ENCODE results near the gene GMDS.

Gene GMDS

GRCh38 chr6:2205396-2205795 lies 40.0 kb downstream of the GMDS start:
- no peak for DNase-seq (ENCODE audit: low spot score)

GRCh38 chr6:2204272-2204671 lies 41.1 kb downstream of the GMDS start:
- no peak for DNase-seq (ENCODE audit: low spot score)

GRCh38 chr6:2203264-2203663 lies 42.1 kb downstream of the GMDS start:
- DNase-seq (ENCODE audit: low spot score) = no peak

- no peak for DNase-seq (ENCODE audit: low spot score)
These were observed 47.4 kb downstream of the GMDS start for GRCh38 chr6:2197984-2198383.

GRCh38 chr6:2197177-2197671 lies 48.2 kb downstream of the GMDS start:
- DNase-seq (ENCODE audit: low spot score) = no peak

GRCh38 chr6:2196079-2196679 lies 49.2 kb downstream of the GMDS start:
- DNase-seq (ENCODE audit: low spot score) = peak; percentile 54

GRCh38 chr6:2194643-2195042 lies 50.8 kb downstream of the GMDS start:
- DNase-seq (ENCODE audit: low spot score) = no peak

GRCh38 chr6:2193931-2194330 lies 51.5 kb downstream of the GMDS start:
- DNase-seq (ENCODE audit: low spot score) = no peak

DNA sequence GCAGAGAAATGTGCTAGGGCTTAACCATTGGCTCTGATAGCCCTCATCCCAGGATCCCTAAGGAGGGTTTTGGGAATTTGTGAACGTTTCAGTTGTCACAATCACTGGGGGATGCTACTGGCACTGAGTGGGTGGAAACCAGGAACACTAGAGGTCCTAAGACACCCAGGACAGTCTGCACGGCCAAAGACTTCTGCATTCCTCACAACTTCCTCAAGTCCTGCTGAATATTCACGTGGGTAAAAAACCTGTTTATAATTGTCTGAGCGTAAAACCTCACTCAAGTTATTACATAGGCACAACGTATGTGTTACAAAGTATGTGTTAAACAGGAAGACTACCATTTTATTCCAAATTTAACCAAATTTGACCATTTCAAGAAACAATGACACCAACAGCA lies 52.4 kb downstream of the GMDS start:
- DNase-seq (ENCODE audit: low spot score) = no peak

- DNase-seq (ENCODE audit: low spot score) = no peak
These were observed 54.0 kb downstream of the GMDS start for GRCh38 chr6:2191390-2191740.

DNA sequence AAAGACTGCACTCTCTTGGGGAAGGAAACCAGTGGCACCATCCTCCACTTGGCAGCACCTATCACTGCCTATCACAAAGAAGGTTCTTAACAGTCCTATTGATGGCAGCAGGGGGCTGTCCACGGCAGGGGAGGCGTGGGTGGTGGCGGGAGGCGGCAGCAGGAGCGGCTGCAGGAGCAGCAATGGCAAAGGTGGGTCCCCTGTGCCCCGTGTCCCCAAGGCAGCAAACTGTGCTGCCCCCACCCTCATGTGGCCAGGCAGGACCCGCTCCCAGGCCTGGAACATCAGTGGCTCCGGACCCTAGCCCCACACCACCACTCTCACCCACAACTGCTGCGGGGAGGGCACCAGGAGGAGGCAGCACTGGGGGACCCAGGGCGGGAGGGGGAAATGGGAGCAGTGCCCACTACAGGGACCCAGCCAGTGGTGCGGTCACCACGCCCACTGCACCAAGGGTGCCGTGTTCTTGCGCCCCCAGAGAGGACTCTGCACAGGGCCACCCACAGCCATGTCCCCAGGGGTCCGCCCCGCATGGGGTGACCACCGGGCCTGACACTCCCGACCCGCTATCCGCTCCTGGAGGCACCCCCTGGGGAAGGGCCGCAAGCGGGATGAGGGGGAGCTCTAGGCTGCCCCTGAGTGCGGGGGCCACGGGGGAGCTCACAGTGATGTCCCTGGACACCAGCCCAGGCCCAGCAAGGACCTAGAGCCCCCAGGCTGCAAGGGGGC lies 54.6 kb downstream of the GMDS start:
- DNase-seq (ENCODE audit: low spot score) = no peak

DNA sequence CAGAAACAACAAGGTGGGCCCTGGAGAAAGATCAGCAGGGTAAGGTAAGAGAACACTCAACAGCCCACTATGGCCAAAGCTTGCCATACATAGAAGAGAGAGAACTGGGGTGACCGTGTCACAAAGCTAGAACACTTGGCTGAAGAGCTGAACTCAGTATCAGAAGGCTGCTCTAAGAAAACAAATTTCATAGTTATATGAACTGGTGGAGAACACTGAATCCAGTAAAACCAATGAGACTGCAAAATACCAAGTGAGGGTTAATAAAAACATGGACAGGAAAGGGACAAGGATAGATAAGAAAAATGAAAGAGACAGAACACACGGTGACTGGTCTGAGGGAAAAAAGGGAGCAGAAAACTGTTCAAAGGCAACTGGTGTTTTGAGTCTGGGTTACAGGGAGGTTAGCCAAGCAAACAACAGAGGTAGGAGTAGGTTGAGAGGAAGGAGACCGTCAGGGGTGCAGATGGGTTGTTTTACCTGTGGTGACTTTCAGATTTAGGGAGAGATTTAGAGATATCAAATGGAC lies 56.5 kb downstream of the GMDS start:
- DNase-seq (ENCODE audit: low spot score) = no peak

DNA sequence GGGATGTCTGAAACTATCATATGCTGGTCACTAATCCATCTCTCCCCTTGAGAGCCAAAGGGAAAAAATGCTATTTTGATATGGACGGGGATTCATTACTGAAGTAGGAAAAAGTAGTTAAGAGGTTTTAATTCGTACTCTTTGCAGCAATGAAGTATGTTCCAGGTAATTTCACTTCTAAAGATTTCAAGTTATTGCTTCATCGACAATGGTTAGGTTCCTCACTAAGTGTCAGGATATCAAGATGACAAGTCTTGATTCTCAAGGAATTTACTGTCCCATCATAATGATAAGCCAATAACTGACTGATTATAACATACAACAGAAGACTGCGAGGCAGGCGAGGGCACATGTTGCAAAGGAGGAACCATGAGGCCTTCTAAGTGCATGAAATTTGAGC lies 57.0 kb downstream of the GMDS start:
- DNase-seq (ENCODE audit: low spot score) = no peak

GRCh38 chr6:2187826-2188225 lies 57.6 kb downstream of the GMDS start:
- DNase-seq (ENCODE audit: low spot score) = no peak

- DNase-seq (ENCODE audit: low spot score) = no peak
These were observed 58.9 kb downstream of the GMDS start for GRCh38 chr6:2186516-2186915.

DNA sequence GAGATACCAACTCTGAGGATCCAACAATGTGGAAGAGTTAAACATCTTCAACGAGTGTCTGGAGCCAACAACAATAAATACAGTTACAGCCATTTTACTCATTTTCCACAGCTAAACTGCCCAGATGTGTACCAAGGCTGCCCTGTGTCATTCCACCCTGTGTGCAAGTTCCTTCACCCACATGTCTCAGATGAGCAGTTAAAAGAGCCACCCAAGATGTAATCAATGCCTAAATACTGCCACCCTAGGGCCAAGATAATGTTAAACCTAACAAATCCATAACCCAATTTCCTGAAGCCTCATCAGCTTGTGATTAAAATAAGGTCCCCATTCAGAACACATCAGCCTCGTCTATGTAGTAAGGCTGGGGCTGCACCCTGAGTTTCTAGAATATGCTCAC lies 59.9 kb downstream of the GMDS start:
- DNase-seq (ENCODE audit: low spot score) = no peak

GRCh38 chr6:2184700-2185455 lies 60.5 kb downstream of the GMDS start:
- DNase-seq (ENCODE audit: low spot score) = no peak

DNA sequence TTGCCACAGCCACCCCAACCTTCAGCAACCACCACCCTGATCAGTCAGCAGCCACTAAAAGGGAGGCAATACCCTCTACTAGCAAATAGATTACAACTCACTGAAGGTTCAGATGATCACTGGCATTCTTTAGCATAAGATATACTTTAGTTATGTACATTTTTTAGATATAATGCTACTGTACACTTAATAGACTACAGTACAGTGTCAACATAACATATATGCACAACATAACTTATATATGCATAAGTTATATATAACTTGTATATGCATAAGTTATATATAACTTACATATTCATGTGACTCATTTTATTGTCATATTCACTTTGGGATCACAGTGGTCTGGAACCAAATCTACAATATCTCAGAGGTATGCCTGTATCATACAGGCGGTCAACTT lies 61.7 kb downstream of the GMDS start:
- DNase-seq (ENCODE audit: low spot score) = no peak

GRCh38 chr6:2183246-2183645 lies 62.2 kb downstream of the GMDS start:
- DNase-seq (ENCODE audit: low spot score) = no peak

- no peak for DNase-seq (ENCODE audit: low spot score)
These were observed 63.2 kb downstream of the GMDS start for GRCh38 chr6:2182251-2182650.

GRCh38 chr6:2181567-2181966 lies 63.8 kb downstream of the GMDS start:
- DNase-seq (ENCODE audit: low spot score) = no peak

DNA sequence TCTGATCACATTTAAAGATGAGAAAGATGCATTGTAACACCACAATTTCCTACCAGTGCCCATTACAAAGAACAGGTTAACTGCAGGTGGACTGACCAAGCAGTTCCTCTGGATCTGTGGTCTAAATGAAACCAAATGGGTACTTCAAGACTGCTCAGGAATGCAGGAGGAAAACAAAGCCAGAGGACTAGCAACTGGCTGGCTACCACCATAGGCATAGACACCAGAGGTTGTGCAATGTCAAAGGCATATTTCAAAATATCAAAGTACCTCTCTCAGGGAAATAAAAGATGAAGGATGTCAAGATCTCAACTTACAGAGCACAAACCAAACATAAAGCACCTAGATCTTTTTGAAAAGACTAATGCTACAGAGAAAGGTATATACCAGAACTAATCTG lies 65.5 kb downstream of the GMDS start:
- DNase-seq (ENCODE audit: low spot score) = peak; percentile 51

- no peak for DNase-seq (ENCODE audit: low spot score)
These were observed 66.2 kb downstream of the GMDS start for GRCh38 chr6:2179241-2179640.

Measured in GM03348 (cell line).